GM18951 (cell line): ENCODE measurements around the gene FOXP1.

Source experiments
- POLR2A ChIP-seq: IDR thresholded peaks from 4 replicates; pipeline ENCODE4 v1.6.1; 2011; ENCODE audit warnings: mild to moderate bottlenecking; ENCODE audit not compliant: insufficient read length, insufficient read depth; ENCODE audit errors: extremely low read depth
- in situ Hi-C: fragments of 300-500 bp; cut with MboI; formaldehyde crosslinking; loops from one replicate; pipeline ENCODE4 v1.12.0; 2022; ENCODE audit warnings: low sequenced_read_pairs, mixed read lengths, inconsistent platforms; ENCODE audit not compliant: unreplicated experiment

The FOXP1 gene

DNA sequence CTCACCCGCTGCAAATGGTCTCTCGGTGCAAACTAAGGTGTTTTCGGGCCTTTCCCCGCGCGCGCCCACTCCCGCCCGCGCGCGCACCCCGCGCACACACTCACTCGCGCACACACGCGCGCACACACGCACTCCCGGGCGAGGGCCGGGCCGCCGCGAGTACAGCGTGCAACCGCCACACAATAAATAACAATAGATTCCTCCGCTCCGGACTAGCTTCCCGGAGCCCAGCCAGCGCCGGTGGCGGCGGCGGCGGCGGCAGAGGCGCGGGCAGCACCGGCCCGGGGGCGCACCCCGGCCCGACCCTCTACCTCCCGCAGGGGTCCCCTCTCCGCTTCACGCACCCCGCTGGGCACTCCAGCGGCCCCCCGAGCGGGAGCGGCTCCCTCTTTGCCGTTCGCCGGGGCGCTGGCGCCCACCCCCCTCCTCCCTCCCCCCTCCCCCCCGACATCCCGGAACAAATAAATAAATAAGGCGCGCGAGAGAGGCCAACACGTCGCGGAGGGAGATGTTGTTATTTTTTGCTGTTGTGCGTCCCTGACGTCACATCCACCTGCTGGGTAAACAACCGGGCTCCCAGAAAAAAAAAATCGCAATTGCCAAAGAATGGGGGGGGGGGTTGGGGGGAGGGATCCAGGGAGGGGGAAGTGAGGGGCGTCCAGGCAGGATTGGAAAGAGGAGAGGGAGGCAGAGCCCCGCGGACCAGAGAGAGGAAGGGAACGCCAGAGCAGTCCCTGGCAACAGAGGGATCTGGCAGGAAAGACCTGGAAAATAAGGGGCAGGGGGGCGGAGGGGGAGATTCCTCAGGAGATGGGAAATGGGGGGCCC is at the start of gene FOXP1:
Gene FOXP1 (minus strand): TSS at position 163 of the 828 bp plus-strand sequence. CDS start 385,347 bp downstream, outside the sequence.
- in situ Hi-C loops = loop anchor here (25.0 kb wide), 1 partner anchor 571 kb away; no protein-coding TSS in a partner anchor
- no peak for TF ChIP-seq POLR2A

DNA sequence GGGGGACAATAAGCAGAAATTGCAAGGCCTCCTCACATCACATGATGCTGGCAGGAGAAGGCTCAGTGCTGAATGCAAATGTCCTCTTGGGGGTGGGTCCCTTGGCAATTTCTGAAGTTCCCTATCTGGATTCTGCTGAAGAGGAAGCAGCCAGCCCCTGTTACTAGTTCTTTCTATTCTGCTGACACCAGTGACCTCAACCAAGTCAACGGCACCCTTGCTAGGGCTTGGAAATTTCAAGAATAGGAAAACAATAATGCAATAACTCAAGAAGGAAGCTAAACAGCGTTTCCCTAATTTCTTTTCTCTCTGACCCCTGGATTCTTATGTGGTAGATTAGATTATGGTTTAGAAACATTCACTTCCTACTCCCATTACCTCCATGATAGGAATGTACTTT is 46.2 kb upstream of the FOXP1 start:
- no peak for TF ChIP-seq POLR2A
- in situ Hi-C loops = no loop called here

DNA sequence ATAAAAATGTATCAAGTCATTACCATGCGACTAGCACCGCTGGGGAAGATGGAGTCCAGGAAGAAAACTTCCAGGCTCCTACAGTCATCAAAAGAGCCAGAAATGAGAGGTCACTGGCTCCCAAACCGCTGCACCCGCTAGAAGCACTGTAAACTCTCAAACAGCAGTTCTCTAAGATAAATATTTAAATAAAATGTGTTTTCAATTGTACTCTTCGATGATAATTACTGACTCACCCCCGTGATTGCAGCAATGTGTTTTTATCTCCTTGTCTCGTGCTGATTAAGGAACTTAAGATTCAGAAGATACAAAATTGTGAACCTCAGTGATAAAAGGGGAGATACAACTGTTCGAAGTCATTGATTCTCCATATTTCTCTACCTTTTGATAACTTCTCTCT is 45.8 kb upstream of the FOXP1 start:
- in situ Hi-C loops = no loop called here
- TF ChIP-seq POLR2A = no peak

DNA sequence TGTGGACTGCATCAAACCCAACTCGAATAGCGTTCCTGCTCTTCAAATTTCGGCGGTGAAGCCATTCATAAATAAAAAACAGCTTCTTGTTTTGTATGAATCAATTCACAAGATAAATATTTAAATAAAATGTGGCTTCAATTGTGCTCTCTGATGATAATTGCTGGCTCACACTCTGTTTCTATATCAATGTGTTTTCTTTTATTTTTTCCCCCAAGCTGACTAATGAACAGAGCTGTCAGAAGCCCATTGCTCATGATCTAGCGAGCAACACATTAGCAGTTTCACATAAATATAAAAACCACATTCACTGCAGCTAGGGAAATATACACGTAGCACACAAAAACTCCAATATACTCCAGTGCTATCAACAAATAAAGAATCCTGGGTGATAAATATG is 45.0 kb upstream of the FOXP1 start:
- no peak for TF ChIP-seq POLR2A
- in situ Hi-C loops = no loop called here

DNA sequence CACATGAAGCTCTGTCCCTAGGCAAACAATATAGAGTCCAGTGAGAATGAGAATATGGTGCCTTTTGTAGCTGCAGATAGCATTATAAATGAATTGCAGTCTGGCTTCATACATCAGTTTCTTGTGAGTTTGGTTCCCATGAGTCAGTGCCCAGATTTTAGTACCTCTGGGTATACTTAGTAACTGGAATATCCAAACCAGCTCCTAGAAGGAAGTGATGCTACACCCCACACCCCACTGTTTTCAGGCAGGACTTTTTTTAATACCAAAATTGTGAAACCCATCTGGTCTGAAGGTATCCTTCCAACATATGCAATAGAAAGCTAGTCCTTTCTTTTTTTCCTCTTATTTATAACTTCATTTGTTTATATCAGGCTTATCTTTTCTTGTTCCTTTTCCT is 42.1 kb upstream of the FOXP1 start:
- in situ Hi-C loops = no loop called here
- TF ChIP-seq POLR2A = no peak

DNA sequence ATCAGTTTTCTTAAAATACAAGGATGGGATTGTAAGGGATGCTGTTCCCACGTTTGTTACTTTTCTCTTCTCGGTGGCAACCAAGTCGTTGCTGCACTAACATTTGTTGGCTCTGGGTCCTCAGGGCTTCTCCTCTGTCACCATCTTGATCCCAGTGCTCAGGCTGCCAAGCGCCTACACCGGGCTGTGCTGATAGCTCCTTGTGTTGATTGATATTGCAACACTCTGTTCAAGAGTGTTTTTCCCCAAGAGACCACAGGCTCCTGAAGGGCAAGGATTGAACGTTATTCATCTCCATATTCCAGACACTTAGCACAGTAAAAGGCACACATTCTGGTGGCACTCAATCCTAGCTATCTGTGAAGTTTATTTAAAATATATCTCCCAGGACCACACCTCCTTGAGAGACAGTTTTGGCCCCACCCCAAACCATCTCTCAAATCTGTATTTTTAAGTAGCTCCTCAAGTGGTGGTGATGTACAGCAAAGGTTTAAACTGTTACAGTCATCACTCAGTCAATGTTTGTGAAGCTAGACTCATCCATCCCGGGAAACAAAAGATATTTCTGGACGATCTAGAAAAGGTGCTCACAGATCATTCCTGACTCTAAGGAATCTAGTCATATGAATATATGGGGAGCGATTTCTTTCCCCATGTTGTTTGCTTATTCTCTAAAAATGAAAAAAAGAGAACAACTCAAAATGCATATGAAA is 38.5 kb upstream of the FOXP1 start:
- in situ Hi-C loops = no loop called here
- TF ChIP-seq POLR2A = no peak

DNA sequence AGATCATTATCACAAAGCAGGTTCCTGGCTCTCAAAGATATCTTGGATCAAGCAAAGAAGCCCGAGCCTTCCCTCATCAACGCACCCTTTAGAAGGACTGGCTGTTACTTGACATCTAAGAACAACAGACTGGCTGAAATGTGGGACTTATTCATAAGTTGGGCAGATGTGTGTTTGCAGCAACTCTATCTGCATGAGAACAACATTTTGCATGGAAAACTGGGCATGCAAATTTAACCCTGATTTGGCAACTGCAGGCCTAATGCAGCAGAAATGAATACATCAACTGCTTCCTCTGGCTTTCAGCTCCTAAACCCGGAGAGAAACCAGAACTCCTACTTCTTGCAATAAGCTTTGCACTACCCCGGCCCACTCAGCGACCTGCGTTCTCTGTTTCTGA is 35.0 kb upstream of the FOXP1 start:
- in situ Hi-C loops = no loop called here
- no peak for TF ChIP-seq POLR2A

DNA sequence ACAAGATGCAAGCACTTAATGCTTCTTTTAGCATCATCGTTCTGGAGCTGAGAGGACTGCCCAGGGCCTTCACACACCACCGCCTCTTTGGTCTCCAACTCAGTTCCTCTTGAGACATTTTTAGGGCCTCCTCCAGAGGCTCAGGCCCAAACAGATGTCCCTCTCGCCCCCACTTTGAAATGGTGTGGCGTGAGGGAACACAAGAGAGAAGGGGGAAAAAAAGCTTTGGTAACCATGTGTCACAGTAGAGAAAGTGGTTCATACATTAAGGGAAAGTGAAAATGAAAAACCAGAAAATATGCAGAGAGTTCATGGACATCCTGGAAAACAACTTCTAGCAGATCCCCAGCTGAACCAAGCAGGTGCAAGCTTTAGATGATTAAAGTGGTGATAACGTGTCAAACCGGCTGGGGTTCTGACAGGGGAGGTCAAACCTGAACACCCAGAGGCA is 33.1 kb upstream of the FOXP1 start:
- no peak for TF ChIP-seq POLR2A
- in situ Hi-C loops = no loop called here

DNA sequence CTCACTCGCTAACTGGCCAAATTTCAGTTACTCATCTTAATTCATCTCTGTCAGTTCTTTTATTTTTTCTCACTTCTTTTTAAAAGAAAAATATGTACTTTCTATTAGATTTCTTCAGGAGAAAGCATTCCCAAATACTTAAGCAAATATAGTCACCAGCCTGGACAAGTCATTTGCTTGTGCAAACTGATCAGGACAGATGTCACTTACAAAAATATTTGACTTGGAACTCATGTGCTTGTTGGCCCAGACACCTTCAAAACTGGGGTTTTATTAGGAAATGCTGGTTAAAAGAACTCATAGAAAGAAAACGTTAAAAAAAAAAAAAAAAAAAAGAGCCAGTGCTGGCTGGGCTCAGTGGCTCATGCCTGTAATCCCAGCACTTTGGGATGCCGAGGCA is 31.3 kb upstream of the FOXP1 start:
- in situ Hi-C loops = no loop called here
- TF ChIP-seq POLR2A = no peak

DNA sequence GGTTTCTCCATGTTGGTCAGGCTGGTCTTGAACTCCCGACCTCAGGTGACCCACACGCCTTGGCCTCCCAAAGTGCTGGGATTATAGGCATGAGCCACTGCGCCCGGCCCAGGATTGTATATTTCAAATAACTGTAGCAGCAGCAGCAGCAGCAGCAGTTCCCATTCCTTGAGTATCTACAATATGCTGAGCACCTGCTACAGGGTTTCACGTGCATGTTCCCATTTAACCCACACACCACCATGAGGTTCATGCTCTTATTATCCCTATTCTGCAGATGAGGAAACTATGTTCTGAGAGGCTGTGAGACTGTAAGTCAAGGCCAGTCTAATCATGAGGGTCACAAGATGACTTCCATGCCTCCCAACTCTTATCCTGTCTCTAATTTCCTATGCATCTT is 30.9 kb upstream of the FOXP1 start:
- TF ChIP-seq POLR2A = no peak
- in situ Hi-C loops = no loop called here

DNA sequence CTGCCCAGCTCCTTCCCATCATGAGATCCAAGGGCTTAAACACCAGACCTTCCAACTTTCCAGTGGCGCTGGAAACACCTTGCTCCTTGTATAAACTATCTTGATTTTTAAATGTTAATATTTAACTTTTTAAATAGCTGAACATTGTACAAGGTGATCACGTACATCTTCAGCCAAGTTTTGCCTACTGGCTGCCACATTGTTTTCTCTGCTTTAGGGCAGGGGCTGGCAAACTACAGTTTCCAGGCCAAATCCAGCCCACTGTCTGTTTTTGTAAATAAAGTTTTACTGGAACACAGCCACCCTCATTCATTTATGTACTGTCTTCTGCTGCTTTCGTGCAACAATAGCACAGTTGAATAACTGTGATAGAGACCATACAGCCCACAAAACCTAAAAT is 27.6 kb upstream of the FOXP1 start:
- TF ChIP-seq POLR2A = no peak
- in situ Hi-C loops = no loop called here

DNA sequence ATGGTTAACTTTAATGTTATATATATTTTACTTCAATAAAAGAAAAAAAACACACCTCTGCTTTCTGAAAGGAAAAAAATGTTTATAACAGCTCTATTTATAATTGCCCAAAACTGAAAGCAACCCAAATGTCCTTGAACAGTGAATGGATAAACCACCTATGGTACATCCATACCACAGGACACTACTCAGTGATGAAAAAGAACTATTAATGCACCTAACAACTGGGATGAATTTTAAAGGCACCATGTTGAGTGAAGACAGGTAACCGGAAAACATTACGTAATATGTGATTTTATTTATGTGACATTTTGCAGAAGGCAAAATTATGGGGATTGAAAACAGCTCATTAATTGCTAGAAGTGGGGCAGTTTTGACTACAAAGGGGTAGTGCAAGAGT is 23.8 kb upstream of the FOXP1 start:
- no peak for TF ChIP-seq POLR2A
- in situ Hi-C loops = no loop called here

DNA sequence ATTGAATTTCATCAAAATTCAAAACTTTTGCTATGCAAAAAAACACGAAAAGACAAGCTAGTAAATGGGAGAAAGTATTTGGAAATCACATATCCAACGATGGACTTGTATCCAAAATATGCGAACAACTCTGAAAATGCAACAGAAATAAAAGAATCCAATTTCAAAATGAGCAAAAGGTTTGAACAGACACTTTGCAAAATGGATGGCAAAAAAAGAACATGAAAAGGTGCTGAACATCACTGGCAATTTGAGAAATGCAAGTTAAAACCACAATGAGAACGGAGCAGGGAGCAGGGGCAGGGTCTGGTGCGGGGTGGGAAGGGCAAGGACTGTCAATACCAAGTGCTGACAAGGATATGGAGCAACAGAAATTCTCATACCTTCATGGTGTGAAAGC is 23.1 kb upstream of the FOXP1 start:
- in situ Hi-C loops = no loop called here
- TF ChIP-seq POLR2A = no peak

DNA sequence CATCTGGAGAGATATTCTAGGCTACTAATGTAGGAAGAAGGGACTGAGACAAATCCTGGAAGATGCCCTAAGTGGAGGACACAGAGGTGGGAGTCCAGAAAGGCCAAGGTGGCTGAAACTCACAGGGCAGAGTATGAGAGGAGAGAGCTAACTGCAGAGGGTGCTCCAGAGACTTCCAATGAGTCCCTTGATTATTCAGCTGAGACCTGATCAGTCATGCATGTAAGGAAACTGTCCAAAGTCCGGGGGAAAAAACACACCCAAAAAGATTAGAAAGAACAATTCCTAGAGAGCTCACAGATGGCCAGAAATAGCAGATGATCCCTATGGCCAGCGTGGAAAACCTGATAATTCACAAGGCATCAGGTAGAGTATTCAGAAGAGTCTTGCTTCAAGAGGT is 18.7 kb upstream of the FOXP1 start:
- in situ Hi-C loops = no loop called here
- TF ChIP-seq POLR2A = no peak
